Cerebellar cortex (tissue), 1 donor: ENCODE measurements around the gene AMHR2.
A peak's percentile ranks its signal among the peaks of the same experiment; 100 is the strongest.
"Not testable (repeated sequence)": the region's sequence is repeated elsewhere in the genome, so short reads cannot be mapped to it uniquely, and the experiment has no call there.

Experiments
- DNase-seq: peaks from one replicate; pipeline ENCODE4 v3.0.0-alpha.2; 2015; ENCODE audit warnings: low spot score

AMHR2 gene

DNA sequence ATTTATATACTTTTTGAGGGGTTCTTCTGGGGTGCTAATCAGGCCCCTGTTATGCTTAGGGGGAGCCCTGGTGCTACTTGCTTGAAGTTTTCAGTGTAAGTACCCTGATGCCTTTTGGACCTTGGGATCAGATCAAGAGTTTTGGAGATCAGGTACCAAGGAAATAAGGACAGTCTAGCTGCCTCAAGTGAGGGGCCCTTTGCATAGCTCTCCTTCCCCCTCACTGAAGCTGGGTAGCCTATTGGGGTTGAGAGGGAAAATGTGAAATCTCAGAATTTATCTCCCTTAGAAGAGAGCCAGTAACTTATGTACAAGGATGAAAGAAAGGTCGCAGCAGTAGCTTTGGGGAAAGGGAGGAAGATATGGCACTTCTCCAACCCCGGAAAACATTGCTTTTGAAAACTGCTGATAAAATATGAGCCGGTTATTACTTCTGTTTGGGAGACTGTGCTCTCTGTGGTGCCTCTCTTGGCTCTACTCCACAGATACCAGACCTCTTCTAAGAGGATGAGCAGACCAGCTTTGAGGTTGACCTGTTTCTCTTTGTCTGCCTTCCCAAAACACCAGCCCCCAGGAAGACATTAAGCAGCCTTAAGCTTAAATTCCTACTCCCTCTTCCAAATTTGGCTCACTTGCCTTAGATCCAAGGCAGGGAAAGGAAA is 8.8 kb upstream of the AMHR2 start:
- peak; percentile 66 for DNase-seq

DNA sequence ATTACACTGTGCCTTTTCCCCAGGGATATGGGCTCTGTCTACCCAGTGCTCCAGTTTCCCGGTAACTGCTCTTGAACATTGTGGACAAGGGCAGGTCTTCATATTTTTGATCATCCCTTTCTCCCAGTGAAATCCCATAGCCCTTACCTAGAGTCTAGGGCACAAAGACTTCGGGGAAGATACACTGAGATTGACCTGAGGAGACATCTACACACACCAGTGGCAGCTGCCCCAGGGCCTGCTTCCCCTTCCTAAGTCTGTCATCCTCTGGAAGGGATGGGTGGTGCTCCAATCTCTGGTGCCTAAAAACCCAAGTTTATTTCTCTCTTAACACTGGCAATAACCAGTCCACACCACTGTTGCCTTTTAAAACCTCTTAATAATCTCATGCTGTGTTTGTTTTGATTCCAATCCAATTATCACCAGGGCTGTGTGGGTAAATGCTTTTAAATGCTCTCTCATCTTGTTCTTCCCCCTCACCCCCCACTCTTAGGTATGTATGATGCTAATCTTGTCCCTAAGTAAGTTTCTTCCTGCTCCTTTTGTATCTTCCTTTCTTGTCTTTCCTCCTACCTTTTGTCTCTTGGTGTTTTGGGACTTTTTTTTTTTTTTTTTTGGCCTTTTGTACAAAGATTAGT is 7.8 kb upstream of the AMHR2 start:
- DNase-seq, result not testable (repeated sequence)

DNA sequence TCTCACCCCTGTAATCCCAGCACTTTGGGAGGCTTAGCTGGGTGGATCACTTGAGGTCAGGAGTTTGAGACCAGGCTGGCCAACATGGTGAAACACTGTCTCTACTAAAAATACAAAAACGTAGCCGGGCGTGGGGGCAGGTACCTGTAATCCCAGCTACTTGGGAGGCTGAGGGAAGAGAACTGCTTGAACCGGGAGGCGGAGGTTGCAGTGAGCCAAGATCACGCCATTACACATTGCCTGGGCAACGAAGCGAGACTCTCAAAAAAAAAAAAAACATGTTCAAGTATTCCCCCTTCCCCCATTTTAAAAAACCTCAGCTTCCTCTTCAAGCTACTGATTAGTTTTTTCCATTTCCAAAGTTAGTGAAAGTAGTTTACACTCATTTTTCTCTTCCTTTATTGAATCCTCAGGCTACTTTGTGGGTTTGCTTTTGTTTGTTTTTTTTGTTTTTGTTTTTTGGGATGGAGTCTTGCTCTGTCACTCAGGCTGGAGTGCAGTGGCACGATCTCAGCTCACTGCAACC is 6.3 kb upstream of the AMHR2 start:
- DNase-seq, result not testable (repeated sequence)

DNA sequence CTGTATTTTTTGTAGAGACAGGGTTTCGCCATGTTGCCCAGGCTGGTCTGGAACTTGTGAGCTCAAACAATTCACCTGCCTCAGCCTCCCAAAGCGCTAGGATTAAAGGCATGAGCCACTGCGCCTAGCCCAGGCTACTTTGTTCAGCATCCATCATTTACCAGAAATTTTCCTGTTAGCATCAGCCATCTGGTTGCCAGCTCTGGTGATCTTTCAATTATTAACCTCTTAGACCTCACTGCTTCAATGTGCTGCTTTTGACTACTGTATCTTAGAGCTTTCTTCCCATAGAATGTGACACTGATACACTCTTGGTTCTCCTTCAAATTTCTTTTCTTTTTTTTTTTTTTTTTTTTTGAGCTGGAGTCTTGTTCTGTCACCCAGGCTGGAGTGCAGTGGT is 5.4 kb upstream of the AMHR2 start:
- DNase-seq, result no peak

DNA sequence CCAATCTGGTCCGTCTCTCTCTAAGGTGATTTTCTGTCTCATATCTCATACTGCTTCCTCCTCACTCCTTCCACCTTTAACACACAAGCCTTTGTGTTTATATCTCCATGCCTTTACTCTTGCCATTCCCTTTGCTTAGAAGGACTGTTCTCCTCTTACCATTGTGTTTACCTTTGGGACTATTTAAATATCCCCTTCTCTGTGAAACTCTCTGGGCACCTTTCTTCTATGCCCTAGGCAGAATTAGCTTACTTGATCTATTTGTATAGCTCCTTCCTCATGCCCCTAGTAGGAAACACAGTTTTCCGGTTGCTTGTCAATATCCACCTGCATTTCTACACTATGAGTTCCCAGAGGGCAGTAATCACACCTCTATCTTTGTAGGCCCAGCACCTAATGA is 3.9 kb upstream of the AMHR2 start:
- no peak for DNase-seq

DNA sequence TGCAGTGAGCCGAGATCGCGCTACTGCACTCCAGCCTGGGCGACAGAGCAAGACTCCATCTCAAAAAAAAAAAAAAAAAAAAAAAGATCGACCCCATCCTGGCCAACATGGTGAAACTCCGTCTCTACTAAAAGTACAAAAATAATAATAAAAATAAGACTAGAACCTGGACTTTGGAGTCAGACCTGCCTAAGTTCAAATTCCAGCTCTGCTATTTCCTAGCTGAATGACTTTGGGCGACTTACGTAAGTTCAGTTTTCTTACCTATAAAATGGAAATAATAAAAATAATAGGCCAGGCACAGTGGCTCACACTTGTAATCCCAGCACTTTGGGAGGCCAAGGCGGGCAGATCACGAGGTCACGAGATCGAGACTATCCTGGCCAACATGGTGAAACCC is 1.4 kb upstream of the AMHR2 start:
- DNase-seq, result not testable (repeated sequence)

DNA sequence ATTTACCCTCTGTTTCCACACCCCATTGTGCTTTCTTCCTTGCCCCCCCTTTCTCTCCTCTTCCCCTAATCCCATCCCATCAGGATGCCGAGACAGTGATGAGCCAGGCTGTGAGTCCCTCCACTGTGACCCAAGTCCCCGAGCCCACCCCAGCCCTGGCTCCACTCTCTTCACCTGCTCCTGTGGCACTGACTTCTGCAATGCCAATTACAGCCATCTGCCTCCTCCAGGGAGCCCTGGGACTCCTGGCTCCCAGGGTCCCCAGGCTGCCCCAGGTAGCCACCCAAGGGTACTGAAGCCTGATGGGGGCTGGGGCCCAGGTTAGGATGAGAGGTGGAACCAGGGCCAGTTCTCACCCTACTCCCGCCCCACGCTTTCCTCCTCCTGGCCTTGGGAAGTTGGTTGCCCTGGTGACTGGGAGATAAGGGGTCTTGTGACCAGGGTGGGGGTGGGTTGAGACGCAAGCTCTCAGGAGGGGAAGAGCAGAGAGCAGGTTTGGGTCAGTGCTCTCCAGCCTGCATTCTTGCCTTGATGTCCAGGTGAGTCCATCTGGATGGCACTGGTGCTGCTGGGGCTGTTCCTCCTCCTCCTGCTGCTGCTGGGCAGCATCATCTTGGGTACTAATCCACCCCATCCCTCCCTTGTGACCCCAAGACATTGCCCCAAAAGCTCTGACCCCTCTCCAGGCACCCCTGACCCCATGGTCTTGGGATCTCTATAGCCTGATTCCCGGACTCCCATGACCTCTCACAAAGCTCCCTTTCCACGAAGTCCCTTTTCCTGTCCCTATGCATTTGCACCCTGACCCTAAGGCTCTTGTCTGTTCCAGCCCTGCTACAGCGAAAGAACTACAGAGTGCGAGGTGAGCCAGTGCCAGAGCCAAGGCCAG is 1.2 kb downstream of the AMHR2 start:
- no peak for DNase-seq

DNA sequence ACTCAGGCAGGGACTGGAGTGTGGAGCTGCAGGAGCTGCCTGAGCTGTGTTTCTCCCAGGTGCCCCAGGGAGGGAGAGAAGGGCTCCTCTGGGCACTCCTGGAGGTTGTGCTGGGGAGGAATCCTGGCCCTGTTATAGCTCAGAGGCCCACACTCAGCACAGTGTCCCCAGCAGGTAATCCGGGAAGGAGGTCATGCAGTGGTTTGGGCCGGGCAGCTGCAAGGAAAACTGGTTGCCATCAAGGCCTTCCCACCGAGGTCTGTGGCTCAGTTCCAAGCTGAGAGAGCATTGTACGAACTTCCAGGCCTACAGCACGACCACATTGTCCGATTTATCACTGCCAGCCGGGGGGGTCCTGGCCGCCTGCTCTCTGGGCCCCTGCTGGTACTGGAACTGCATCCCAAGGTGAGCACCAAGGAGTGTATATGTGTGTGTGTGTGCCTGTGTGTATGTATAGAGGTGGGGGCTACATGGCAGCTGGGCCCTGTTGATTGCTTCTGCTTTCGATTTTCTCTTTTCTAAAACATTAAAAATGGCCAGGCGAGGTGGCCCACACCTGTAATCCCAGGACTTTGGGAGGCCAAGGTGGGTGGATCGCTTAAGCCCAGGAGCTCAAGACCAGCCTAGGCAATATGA is 2.0 kb downstream of the AMHR2 start:
- no peak for DNase-seq

DNA sequence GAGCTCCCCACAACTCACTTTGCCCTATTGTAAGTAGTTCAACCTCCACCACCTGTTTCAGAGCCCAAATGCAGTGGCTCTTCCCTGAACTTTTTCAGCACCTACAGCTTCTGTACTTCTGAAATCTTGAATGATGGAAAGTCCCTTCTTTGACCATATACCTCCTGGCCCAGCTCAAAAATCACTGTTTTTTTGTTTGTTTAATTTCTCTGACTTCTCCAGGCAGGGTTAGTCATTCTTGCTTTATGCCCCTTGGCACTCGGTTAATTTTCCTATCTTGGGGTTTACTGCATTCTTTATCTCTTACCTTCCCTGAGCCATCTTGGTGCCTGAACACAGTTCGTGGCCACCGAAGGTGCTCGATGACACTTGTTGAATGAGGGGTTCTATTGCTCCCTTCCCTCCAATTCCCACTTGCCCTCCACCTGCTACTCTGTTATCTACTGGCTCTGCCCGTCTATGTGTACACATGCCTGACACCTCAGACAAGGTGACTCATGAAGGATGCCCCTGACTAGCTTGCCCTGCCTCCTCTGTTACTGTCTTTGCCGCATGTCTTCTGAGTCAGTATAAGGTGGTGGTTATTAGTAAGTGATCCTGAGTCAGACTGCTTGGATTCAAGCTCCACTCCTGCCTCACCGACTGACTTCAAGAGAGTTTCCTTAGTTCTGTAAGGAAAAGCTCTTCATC is 4.4 kb downstream of the AMHR2 start:
- no peak for DNase-seq

DNA sequence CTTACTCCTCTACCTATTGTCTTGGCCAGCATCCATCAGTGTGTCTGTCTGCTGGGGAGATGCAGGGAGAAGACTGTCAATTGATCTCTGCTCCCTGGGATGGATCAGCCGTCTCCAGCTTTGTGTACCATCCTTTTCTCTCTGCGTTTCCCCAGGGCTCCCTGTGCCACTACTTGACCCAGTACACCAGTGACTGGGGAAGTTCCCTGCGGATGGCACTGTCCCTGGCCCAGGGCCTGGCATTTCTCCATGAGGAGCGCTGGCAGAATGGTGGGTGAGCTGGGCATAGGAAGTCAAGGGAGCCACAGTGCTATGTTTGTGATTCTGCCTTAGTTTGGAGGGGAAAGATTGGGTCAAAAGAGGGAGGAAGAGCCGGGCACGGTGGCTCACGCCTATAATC is 5.1 kb downstream of the AMHR2 start:
- no peak for DNase-seq

DNA sequence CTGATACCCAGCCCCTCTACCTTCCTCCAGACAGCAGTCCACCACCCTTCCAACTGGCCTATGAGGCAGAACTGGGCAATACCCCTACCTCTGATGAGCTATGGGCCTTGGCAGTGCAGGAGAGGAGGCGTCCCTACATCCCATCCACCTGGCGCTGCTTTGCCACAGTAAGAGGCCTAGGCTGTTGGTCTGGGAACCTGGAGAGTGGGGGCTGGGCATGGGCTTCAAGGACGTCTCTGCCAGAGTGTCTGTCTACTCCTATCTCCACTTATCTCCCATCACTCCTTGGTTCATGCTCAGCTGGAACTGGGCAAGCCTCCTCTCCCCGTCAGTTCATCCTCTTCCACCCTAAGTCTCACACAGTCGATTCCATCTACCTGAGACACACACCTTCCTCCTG is 6.5 kb downstream of the AMHR2 start:
- no peak for DNase-seq

DNA sequence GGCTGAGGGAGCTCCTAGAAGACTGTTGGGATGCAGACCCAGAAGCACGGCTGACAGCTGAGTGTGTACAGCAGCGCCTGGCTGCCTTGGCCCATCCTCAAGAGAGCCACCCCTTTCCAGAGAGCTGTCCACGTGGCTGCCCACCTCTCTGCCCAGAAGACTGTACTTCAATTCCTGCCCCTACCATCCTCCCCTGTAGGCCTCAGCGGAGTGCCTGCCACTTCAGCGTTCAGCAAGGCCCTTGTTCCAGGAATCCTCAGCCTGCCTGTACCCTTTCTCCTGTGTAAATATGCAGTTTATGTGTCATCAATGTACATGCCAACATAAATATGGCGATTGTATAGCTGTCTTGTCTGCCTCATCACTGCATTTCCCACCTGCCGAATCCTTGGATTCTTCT is 7.5 kb downstream of the AMHR2 start:
- DNase-seq, result no peak

DNA sequence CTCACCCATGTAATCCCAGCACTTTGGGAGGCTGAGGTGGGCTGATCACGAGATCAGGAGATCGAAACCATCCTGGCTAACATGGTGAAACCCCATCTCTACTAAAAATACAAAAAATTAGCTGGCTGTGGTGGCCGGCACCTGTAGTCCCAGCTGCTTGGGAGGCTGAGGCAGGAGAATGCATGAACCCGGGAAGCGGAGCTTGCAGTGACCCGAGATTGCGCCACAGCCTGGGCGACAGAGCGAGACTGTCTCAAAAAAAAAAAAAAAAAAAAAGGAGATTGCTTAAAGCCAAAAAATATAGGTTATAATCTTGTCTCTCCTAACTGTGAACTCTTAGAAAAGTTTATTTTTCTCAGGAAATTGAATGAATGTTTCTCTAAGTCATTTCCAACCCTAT is 11.7 kb downstream of the AMHR2 start:
- DNase-seq, result not testable (repeated sequence)

DNA sequence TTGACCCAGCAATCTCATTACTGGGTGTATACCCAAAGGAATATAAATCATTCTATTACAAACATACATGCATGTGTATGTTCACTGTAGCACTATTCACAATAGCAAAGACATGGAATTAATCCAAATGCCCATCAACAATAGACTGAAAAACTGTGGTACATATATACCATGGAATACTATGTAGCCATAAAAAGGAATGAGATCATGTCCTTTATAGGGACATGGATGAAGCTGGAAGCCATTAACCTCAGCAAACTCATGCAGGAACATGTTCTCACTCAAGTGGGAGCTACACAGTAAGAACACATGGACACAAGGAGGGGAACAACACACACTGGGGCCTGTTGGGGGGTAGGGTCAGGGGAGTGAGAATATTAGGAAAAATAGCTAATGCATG is 15.9 kb downstream of the AMHR2 start:
- not testable (repeated sequence) for DNase-seq

DNA sequence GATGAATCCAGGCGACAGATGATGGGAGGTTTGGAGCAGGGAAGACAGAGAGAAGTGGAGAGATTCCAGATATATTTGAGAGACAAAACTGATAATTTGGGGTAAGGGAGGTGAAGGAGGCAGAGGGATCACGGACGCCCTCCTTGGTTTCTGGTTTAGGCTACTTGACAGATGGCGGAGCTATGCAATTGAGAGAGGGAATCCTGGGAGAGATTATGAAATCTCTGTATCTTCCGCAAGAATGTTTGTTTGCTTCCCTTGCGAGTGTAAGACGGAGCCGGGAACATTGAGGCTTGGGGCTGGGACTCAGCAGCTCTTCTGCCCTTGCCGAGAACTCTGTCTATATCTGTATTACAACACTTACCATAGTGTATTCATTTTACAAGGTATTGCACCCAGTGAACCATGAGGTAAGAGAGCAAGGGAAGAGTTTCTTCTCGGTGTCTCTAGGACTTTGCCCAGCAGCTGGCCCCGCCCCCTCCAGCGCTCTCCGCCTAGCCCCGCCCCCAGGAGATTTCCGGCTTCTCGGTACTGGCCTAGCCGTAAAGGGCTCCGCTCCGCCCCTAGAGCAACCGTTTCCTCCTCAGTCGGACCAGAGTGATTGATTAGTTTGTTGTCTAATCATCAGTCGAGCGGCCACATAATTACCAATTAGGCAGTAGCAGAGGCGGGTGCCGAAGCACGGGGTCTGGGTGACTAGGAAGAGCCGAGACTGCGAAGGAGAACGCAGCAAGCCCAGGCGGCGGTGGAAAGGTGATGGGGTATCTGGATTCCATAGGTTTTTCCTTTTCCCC is 17.6 kb downstream of the AMHR2 start, which contains the start of gene PRR13:
TSS of gene PRR13 (plus strand) at position 695 of the 794 bp plus-strand sequence. CDS start 981 bp downstream, outside the sequence.
- DNase-seq, result peak; percentile 100

DNA sequence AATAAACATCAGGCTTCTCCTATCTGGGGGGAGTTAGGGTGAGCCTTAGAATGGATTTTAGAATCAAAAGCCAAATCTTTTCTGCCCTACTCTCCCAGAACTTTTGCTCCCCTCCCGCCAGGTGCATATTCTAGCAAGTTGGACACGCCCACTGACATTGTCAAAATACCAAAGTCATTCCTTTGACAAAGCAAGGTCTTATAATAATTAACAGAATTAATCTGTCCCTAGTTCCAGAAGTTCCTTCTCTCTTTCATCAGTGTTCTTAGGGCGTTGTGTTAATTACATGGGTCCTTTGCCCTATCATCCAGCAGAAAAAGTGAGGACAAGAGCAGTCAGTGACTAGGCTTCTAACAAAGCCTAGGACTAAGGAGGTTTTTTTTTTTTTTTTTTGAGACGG is 20.3 kb downstream of the AMHR2 start:
- no peak for DNase-seq

DNA sequence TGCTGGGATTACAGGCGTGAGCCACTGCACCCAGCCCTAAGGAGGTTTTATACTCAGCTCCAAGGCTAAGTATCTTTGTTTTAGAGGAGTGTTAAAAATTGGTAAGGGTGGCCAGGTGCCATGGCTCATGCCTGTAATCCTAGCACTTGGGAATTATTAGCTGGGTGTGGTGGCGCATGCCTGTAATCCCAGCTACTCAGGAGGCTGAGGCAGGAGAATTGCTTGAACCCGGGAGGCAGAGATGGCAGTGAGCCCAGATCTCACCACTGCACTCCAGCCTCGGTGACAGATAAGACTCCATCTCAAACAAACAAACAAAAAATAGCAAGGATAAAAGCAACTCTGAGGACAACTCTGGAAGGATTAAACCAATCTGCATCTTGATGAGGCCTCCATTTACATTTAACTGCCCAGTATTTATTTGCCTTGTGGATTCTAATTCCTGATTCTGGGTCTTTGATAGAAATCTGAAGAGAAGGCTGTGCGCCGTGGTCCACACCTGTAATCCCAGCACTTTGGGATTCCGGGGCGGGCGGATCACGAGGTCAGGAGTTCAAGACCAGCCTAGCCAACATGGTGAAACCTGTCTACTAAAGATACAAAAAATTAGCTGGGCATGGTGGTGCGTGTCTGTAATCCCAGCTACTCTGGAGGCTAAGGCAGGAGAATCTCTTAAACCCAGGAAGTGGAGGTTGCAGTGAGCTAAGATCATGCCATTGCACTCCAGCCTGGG is 21.1 kb downstream of the AMHR2 start:
- not testable (repeated sequence) for DNase-seq

DNA sequence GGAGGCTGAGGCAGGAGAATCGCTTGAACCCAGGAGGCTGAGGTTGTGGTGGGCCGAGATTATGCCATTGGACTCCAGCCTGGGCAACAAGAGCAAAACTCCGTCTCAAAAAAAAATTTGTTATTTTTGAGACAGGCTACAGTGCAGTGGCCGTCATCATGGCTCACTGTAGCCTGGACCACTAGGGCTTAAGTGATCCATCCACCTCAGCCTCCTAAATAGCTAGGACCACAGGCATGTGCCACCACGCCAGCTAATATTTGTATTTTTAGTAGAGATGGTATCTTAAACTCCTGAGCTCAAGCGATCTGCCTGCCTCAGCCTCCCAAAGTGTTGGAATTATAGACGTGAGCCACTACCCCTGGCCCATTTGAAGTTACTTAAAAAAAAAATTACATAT is 27.3 kb downstream of the AMHR2 start:
- no peak for DNase-seq

DNA sequence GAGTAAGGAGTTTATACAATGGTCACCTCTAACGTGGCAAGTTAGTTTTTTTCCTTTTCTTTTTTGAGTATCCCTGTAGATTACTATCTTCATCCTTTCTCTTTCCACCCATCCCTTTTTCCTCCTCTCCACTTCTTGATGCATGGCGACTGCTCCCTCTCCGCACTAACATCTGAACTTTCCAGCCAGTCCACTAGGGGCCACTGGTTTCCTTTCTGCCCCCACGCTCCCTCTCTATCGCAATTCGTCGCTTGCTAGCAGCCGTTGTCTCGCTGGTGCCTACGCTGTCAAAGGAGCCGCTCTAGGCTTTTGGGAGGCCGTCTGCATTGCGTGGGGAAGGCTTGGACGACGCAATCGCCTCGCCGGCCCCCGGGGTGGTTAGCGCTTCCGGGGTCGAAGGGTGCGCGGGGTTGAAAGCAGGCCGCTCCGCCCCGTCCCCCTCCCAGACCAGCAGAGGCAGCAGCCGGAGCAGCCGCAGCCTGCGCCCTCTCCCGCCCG is 28.1 kb downstream of the AMHR2 start, which contains the start of gene PCBP2:
TSS of gene PCBP2 (plus strand) at position 442 of the 498 bp plus-strand sequence. CDS start 2,699 bp downstream, outside the sequence.
- peak; percentile 100 for DNase-seq
